HG02571 (cell line): ENCODE data around the gene UNC5C.

Source experiments
- ATAC-seq: cut with Tn5 transposase; IDR thresholded peaks from one replicate; pipeline ENCODE4 v1.9.1; 2021; ENCODE audit warnings: mild to moderate bottlenecking, moderate library complexity; ENCODE audit not compliant: unreplicated experiment

Gene UNC5C

GRCh38 chr4:95469617-95470016 is 79.2 kb downstream of the UNC5C start:
- ATAC-seq: no peak

- ATAC-seq: no peak
These were observed 82.0 kb downstream of the UNC5C start for GRCh38 chr4:95466791-95467190.

GRCh38 chr4:95465010-95465409 is 83.8 kb downstream of the UNC5C start:
- no peak for ATAC-seq

GRCh38 chr4:95462921-95463320 is 85.9 kb downstream of the UNC5C start:
- ATAC-seq: no peak

GRCh38 chr4:95457353-95457752 is 91.4 kb downstream of the UNC5C start:
- ATAC-seq: no peak

- ATAC-seq: no peak
These were observed 98.5 kb downstream of the UNC5C start for GRCh38 chr4:95450294-95450693.

- ATAC-seq: no peak
These were observed 102.6 kb downstream of the UNC5C start for GRCh38 chr4:95446173-95446572.

- no peak for ATAC-seq
These were observed 103.5 kb downstream of the UNC5C start for GRCh38 chr4:95445251-95445650.

GRCh38 chr4:95444812-95445211 is 104.0 kb downstream of the UNC5C start:
- no peak for ATAC-seq

- ATAC-seq: no peak
These were observed 108.9 kb downstream of the UNC5C start for GRCh38 chr4:95439896-95440295.

- ATAC-seq: no peak
These were observed 109.7 kb downstream of the UNC5C start for GRCh38 chr4:95439071-95439470.

- ATAC-seq: no peak
These were observed 116.3 kb downstream of the UNC5C start for GRCh38 chr4:95432466-95432865.

- ATAC-seq: no peak
These were observed 117.1 kb downstream of the UNC5C start for GRCh38 chr4:95431678-95432077.

GRCh38 chr4:95429416-95429815 is 119.4 kb downstream of the UNC5C start:
- no peak for ATAC-seq

- no peak for ATAC-seq
These were observed 120.3 kb downstream of the UNC5C start for GRCh38 chr4:95428291-95429070.

- ATAC-seq: no peak
These were observed 122.3 kb downstream of the UNC5C start for GRCh38 chr4:95426455-95426854.

GRCh38 chr4:95422436-95422835 is 126.3 kb downstream of the UNC5C start:
- no peak for ATAC-seq

- no peak for ATAC-seq
These were observed 126.9 kb downstream of the UNC5C start for GRCh38 chr4:95421869-95422268.

GRCh38 chr4:95417531-95417930 is 131.2 kb downstream of the UNC5C start:
- no peak for ATAC-seq

GRCh38 chr4:95415346-95415771 is 133.4 kb downstream of the UNC5C start:
- ATAC-seq: no peak

GRCh38 chr4:95411371-95412088 is 137.2 kb downstream of the UNC5C start:
- no peak for ATAC-seq

GRCh38 chr4:95410387-95410977 is 138.3 kb downstream of the UNC5C start:
- ATAC-seq: no peak
